GM19452 (cell line): ENCODE data around the gene SRD5A3.
"Not testable (repeated sequence)": the region's sequence is repeated elsewhere in the genome, so short reads cannot be mapped to it uniquely, and the experiment has no call there.

ENCODE experiments used
- ATAC-seq: cut with Tn5 transposase; IDR thresholded peaks from one replicate; pipeline ENCODE4 v1.9.1; 2021; ENCODE audit not compliant: unreplicated experiment

Gene SRD5A3

DNA sequence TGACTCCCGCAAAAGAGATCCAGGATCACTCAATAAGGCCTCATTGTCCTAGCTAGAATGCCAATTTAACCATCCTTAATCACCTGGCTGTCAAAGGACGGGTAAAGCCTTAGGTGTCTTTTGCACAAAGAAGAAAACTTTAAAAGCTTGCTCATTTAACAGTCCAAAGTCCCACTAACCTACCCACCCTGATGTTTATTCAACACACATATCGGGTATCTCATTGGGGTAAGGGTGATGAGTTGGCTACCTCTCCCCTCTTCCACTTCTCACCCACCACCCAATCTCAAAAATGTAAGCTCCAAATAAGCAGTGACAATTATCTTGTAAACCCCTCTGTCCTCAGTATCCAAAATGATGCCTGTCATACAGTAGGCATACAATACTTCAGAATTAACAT is 988 bp upstream of the SRD5A3 start:
- ATAC-seq, result no peak

DNA sequence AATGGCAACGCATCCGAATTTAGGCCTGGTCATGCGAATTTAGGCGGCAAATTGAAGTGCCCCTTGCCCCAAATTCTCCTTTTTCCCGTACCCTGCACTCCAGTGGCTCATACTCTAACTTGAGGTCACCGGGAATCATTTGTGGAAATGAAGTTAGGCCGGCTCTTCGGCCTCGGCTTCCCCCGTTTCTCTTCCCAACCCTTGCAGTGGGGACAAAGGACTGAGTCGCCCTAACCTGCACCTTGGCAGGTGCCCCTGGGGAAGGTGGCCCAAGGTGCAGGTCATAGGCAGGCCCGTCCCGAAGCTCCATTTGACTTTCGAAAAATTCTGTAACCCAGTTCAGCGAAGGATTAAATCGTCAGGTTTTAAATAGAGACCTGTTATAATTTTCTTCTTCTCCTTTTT is 811 bp downstream of the SRD5A3 start:
- ATAC-seq, result peak; percentile 2

DNA sequence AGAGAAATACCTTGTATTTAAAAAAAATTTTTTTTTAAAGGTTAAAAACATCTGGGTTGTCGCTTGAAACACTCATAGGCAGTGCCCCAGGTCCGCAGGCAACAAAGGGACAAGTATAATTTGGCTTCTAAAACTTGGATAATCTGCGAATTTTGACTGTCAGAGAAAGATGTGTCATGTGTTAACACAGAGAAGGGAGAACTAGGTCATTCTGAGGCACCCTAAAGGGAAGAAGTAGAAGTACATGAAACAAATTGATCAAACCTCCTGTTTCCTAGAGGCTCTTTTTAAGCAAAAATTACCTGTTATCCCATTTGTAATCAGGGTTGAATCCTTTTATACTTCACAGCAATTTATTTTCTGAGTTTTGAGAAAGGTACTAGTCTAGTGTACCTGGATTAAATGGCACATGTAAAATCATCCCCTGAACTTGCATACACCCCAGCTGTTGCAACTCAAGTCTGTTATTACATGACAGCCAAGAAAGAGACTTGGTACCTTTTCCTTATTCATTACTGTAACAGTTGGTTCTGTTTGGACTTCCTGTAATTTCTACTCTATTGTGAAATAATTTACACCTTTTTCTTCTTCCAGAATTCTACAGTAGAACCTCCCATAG is 1.7 kb downstream of the SRD5A3 start:
- ATAC-seq, result no peak

DNA sequence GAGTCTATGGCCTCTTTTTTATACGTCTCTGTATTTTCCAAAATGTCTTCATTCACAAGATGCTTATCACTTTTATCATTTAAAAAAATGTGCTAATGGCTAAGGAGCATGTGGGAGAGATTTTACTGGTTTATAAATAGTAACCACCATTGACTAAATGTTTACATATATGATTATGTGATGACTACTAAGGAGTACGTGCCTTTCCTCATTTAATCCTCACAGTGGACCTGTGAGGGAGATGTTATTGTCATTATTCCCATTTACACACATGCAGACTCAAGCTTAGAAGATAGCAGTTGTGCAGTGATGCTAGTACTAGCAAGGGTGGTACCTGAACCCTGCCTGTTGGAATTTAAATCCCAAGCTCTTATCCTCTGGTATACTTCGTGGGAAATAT is 2.4 kb downstream of the SRD5A3 start:
- no peak for ATAC-seq

DNA sequence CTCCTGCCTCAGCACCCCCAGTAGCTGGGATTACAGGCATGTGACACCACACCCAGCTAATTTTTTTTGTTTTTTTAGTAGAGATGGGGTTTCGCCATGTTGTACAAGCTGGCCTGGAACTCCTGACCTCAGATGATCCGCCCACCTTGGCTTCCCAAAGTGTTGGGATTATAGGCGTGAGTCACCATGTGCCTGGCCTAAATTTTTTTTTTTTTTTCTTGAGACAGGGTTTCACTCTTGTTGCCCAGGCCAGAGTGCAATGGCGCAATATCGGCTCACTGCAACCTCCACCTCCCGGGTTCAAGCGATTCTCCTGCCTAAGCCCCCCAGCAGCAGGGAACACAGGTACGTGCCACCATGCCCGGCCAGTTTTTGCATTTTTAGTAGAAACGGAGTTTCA is 4.8 kb downstream of the SRD5A3 start:
- ATAC-seq, result not testable (repeated sequence)

DNA sequence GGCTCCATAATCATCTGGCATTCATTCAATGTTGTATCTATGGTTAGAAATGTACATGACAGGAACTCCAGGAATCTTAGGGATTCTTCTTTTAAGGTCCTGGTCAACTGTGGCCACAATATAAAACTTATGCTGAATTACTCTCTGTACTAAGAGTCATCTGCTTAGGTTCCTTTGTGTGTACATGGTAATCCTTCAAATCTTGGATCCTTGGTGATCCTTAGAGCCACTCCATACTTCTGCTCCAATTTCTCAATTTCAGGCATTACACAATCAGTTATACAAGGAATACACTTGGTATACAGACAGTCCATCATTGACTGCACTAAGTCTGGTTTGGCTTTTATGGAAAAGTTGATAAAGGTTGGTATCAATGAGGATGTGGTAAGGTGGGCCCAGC is 5.8 kb downstream of the SRD5A3 start:
- ATAC-seq, result no peak

DNA sequence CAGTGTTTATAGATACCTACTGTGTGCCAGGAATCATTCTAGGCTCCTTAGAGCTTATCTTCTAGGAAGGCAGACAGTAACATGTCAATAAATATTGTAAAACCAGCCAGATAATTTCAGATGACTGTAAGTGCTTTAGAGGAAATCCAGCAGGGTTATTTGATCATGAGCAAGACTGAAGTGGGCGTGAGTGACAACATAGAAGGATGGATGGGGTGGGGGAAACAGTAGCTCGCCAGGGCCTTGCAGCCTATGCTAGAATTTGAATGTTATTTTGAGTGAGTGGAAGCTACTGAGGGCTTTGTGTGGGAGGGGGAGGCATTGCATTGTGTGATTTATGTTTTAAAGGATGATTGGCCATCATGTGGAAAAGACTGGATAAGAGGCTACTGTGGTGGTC is 6.7 kb downstream of the SRD5A3 start:
- no peak for ATAC-seq

DNA sequence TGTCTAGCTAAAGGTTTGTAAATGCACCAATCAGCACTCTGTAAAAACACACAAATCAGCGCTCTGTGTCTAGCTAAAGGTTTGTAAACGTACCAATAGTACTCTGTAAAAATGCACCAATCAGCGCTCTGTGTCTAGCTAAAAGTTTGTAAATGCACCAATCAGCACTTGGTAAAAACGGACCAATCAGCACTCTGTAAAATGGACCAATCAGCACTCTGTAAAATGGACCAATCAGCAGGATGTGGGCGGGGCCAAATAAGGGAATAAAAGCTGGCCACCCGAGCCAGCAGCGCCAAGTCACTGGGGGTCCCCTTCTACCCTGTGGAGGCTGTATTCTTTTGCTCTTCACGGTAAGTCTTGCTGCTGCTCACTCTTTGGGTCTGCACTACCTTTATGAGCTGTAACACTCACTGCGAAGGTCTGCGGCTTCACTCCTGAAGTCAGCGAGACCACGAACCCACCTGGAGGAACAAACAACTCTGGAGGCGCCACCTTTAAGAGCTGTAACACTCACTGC is 7.2 kb downstream of the SRD5A3 start:
- ATAC-seq, result not testable (repeated sequence)

DNA sequence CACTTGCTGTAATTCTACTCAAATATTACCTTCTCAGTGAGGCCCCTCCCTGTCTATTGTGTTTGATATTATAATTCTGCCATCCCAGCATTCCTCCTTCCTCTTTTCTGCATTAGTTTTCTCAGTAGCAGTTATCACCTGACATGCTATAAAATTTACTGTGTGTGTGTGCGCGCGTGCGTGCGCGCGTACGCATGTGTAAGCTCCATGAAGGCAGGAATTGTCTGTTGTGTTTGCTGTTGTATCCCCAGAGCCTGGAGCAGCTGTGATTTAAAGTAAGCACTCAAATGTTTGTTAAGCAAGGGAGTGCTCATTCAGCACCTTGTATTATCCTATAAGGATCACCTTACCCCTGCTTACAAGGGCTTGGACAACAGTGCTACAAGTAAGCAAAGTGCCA is 8.6 kb downstream of the SRD5A3 start:
- ATAC-seq, result no peak

DNA sequence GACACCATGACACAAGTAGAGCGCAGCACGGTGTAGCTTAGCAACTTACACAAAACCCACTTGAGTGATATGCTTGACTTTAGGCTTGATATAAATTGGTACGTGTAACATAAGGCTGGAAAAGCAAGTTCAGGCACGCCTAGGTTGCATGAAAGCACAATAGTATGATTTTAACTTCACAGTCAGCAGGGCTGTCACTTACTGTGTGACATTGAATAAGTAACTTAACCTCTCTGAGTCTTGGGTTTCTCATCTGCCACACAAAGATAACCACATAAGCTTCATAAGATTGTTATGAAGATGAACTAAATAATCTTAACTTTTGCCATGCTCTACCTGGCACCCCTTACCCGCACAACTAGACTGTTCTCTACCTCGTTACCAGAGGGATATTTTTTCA is 9.5 kb downstream of the SRD5A3 start:
- ATAC-seq, result no peak

DNA sequence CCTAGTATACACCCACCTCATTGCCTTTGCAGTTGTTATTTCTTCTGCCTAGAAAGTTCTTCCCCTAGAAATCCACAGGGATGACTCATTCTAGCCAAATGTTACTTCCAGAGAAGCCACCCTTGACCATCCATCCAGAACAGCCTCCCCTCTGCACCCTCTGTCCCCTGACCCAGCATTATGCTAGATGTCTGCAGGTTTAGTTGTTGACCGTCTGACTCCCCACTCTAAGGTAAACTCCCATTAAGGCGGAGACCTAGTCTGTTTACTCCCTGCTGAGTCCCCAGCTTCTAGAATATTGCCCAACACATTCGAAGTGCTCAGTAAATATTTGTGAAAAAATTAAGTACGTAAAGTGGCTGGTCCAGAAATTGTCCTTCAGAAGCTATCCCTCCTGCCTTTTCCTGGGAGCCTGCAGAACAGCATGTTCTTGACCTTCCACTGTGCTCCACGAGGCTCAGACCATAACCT is 11.0 kb downstream of the SRD5A3 start:
- ATAC-seq, result no peak

DNA sequence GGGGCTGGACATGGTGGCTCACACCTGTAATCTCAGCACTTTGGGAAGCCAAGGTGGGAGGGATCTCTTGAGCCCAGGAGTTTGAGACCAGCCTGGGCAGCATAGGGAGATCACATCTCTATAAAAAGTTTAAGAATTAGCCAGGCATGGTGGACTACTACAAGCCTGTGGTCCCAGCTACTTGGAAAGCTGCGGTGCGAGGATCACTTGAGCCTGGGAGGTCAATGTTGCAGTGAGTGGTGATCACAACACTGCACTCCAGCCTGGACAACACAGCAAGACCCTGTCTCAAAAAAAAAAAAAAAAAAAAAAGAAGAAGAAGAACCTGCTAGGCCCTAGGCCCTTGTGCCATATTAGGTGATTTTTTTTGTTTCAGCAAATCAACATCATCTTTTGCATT is 12.2 kb downstream of the SRD5A3 start:
- ATAC-seq, result no peak

DNA sequence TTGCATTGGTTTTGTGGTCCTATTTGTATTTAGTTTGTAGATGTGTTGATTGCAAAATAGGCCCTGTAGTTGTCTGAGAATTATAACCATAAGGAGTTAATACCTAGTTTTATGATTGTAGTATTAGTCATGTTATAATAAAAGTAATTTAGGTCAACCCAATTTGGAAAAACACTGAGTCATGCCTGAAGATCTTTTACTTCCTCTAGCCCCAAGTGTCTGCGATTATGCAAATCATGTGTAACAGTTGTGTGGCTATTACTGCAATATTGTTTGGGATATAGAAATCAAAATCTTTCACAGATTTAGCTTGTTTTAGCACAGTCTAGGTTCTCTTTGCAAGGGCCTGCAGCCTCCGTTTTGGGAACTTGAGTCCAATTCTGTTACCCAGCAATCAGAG is 12.6 kb downstream of the SRD5A3 start:
- ATAC-seq, result peak; percentile 81

DNA sequence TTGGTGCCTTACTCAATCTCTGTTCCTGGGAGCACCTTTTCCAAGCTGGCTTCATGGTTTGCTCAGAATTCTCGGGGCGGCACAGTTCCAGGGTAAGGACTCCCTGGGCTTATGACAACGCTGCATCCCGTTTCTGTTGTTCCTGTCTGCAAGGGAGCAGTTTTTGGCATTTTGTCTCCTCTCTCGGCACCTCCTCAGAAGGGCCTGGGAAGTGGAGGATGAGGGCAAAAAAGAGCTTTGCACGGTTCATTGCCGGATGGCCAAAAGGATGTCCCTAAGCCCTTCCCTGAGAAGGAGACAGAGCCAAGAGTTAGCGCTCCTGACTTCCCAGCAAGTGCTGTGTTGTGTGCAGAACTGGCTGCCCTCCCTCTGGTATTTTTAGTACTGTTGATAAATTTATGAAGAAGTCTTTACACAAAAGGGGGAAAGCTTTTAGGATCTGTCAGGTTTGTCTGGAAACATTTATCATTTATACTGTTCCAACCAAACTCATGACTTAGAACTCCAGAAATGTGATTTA is 13.4 kb downstream of the SRD5A3 start:
- ATAC-seq, result no peak

DNA sequence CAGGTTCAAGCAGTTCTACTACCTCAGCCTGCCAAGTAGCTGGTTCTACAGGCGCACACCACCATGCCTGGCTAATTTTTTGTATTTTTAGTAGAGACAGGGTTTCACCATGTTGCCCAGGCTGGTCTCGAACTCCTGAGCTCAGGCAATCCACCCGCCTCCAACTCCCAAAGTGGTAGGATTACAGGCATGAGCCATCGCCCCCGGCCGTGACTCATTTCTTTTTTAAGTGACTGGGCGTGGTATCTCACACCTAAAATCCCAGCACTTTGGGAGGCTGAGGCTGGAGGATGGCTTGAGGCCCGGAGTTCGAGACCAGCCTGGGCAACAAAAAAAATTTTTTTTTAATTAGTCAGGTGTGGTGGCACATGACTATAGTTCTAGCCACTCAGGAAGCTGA is 16.9 kb downstream of the SRD5A3 start:
- not testable (repeated sequence) for ATAC-seq

DNA sequence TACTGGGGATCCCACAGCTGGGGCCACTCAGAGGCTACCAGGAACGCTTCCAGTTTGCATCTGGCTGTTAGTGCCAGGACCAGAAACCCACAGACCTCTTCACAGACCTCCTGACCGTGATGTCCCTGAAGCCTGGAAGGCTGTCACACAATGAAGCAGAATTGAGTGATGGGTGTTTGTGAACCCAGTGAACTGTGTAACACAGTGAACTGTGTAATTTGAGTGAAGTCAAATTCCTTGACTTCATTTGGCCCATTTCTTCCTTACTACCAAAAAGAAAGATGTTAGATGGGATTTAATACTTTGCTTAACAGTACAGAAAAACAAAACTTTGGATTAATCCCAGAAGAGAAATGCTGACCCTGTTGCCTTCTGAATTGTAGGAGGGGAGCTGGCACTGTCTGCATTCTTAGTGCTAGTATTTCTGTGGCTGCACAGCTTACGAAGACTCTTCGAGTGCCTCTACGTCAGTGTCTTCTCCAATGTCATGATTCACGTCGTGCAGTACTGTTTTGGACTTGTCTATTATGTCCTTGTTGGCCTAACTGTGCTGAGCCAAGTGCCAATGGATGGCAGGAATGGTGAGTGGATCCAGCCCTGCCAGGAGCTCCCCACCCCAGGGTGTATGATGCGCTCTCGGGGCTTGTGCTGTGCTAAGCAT is 17.8 kb downstream of the SRD5A3 start:
- ATAC-seq, result no peak

DNA sequence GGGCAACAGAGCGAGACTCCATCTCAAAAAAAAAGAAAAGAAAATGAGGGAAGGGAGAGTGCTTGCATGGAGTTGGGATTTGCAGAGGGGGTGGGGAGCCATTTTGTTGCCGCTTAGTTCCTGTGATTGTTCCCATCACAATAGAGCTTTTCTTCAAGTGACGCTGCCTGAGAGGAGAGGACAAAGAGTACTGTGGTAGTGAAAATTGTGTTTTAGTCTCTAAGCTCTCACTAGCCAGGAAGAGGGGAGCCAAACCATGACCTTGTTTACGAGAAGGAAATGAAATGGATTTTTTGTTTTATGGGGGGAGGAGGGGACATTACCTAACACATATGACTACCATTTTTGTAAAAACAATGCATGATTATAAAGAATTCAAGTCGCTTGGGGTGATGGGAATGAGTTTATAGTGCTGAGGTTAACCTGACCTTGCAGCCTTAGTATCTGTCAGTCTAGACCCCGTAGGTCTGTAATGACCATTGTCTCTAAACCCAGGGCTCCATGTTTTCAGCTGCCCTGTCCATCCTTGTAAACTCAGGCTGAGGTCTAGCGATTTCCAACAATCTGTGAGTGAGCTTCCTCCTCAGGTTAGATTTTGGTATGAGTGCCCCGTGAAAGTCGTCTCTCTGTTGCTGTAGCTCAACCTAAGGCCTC is 18.8 kb downstream of the SRD5A3 start:
- ATAC-seq, result no peak

DNA sequence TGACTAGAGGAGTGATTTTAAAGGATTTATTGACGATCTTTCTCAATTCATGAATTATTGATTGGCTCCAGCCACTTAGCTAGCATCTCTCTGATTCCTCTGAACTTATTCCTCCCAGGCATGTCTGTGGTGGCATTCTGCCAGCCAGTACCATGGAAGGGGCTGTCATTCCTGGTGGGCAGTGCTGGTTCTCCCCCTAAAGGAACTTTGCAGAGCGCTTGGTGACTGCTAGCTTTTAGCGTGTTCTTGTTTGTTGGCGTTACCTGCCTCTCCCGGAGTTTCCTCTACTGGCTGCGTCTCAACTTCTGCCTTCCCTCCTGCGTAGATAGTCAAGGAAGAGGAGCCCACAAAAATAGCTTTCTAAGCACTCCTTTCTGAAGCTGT is 19.3 kb downstream of the SRD5A3 start:
- no peak for ATAC-seq

DNA sequence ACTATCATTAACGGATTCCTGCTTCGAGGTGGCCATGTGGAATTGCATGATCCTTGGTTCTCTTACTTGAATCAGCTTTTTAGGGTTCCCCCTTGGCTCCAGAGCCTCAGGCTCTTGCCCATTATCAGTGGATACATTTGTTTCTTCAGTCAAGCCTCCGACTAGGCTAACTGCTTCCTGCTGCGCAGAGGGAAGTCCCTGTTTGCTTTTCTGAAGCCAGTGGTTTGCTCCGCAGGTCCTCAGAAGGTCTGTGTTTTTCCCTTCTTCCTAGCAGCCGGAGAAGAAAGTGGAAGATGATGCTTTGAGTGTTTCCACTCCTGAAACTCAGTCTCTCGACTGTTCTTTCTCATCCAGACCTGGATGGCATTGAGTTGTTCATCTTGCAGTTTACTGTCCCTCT is 20.6 kb downstream of the SRD5A3 start:
- ATAC-seq, result no peak

DNA sequence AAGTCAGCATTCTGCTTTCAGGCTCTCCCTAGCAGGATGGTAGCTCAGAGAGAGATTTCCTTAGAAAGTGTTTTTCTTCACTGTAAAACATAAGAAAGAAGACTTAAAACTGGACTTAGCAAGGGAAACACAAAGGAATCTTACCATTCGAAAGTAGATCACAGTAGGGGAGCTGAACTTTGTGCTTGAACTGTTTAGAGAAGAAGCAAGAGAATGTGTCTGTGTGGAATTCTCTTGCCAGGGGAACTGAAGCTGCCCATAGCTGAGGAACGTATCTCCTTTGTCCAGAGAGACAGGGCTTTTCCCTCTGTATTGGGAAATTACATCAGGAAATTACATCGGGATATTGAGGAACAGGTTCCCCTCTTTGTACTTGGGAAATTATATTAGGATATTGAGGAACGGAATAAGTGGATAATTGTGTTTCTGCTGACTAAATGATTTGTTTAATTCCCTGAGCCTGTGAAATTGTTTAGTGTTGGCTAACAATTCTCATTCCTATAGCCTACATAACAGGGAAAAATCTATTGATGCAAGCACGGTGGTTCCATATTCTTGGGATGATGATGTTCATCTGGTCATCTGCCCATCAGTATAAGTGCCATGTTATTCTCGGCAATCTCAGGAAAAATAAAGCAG is 21.2 kb downstream of the SRD5A3 start:
- ATAC-seq, result no peak

DNA sequence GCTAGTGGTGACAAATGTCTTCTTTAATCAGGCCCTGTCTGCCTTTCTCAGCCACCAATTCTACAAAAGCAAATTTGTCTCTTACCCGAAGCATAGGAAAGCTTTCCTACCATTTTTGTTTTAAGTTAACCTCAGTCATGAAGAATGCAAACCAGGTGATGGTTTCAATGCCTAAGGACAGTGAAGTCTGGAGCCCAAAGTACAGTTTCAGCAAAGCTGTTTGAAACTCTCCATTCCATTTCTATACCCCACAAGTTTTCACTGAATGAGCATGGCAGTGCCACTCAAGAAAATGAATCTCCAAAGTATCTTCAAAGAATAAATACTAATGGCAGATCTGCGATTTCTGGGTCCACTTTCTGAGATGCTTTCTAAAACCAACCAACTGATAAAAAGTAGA is 23.9 kb downstream of the SRD5A3 start:
- ATAC-seq, result no peak

DNA sequence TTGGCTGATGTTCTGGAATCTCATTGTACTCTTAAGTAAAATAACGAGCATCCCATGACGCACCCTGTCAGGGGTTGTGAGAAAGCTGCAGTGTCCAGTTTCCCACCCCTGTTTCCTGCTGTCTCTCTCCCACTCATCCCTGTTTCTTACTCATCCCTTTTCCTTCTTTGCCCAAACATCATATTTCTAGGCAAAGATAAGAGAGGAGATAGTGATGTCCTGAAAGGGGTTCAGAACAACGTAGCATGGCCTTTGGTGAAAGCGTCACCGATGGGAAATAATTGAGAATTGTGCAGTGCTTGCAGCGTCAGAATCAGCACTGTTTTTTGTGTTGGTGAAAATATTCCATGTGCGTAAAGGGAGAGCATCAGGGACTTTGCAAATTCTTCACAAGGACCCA is 26.2 kb downstream of the SRD5A3 start:
- no peak for ATAC-seq
